ENCODE measurements around the gene TNPO1.

The TNPO1 gene

DNA sequence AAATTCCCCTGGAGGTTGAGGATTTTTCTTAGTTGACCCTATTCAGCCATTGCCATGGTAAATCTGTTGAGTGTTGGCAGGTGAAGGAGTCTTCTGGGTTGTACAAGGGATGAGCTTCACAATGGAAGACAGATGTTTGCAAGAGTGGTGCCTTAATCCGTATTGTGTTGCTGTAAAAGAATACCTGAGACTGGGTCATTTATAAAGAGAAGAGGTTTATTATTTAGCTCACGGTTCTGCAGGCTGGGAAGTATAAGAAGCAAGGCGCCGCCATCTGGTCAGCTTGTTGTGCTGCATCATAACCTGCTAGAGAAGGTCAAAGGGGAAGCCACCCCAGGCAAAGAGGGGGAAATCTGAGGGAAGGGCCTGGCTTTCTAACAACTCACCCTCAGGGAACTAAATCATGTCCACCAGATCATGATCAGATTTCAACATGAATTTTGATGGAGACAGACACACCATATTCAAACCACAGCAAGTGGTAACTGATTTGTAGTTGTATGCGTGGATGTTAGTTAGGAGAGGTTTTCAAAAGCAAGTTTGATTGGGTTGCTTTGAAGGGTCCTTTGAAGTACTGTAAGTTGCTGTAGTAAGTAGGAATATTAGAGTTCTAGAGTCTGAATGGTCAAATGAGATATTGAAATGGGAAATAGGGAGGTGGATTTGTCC is 2.5 kb downstream of the TNPO1 start:
- peak; percentile 51 for DNase-seq

DNA sequence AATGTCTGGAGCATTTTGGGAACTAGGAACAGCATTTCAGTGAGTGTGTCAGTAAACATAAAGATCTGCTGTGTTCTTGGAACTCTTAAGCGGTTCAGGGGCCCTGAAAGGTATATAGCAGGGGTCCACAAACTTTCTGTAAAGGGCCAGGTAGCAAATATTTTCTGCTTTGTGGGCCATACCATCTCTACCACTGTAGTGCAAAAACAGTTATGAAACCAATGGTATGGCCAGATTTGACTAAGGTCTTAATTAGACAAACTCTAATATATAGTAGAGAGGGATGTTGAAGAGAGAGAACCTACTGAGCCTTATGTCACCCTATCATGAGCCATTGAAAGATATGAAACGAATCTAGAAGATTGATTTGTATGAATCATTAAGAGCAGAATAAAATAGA is 5.3 kb downstream of the TNPO1 start:
- no peak for DNase-seq

DNA sequence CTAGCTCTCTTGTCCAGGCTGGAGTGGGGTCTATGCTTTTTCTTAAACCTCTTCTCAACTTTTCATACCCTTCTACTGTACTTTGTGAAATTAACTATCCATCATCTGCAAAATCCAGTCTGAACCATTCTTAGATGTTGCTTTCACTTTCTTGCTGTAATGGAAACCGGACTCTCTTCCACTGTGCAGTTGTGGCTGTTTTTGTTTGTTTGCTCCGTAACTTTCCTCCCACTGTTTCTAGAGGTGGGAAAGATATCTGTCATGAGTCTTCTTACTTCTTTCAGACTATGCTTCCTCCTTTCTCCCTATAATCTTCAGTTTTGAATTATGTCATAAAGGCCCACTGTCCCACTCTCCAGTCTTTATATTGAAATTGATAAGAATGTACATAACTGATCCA is 6.5 kb downstream of the TNPO1 start:
- no peak for DNase-seq

DNA sequence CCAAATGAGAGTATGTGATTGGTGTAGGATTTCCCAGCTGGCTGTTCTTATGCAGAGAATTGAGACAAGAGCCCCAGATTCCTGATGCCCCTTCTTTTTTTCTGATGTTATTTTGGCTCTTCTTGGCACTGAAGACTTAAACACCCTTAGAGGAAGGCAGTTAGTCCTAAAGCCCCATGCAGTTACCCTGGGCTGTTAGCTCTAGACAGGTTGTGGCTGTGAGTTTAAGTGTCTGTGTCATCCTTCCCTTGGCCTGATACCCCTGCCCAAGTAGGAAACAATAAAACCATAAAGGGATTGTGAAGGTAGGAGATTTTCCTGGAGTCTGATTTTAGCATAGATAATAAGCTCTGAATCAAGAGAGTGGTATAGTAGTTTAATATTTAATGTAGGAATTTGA is 13.2 kb downstream of the TNPO1 start:
- no peak for DNase-seq

DNA sequence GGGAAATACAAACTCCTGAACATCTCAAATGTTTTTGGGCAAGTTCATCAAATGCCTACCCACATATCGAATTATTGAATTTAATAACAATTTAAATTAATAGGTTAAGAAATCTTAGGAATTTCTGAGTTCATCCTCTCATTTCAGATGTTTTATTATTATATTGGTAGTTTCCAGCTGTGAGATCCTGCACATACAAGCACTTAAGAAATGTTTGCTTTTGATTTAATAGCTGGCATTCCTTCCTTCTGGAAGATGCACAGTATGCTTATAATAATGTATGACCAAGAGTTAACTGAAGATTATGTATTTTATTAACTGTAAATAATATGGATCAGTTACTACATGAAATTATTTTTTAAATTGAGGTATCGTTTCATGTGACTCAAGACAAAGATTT is 13.9 kb downstream of the TNPO1 start:
- no peak for DNase-seq

DNA sequence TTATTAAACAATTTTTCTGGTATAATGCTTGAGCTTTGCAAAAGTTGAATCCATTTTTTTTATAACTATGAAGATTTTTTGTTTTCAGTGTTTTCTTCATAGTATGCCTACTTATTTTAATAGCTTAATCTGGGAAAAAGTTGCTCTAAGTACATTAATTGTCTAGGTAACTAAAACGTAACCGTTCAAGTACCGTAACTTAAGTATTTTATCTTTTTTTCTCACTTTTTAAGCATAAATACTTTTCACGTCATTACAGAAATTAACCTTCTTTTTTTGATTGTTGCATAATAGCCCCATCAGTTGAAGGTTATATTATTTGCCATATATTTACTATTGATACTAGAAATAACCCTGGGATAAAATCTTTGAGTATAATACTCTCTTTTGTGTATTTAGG is 15.2 kb downstream of the TNPO1 start:
- DNase-seq: no peak

DNA sequence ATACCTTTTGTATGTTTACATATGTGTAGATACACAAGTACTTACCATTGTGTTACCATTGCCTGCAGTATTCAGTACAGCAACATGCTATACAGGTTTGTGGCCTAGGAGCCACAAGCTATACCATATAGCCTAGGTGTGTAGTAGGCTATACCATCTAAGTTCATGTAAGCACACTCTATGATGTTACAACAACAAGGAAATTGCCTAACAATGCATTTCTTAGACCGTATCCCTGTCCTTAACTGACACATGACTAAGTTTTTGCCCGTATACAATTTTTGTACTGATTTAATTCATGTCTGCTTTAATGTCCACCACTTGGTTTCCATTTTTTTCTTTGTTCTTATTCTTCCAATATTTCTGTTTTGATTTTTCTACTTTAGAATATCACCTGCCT is 18.5 kb downstream of the TNPO1 start:
- no peak for DNase-seq

DNA sequence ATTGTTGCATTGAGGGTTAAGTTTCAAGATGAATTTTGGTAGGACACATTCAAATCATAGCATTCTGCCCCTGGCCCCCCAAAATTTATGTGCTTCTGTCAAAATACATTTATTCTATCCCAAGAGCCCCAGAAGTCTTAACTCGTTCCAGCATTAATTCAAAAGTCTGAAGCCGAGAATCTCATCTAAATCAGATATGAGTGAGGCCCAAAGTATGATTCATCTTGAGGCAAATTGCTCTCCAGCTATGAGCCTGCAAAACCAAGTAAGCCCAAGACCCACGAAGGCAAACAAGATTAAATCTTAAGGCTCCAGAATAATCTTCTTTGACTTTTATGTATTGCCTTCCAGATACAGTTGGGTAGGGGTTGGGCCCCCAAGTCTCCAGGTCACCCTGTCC is 19.2 kb downstream of the TNPO1 start:
- no peak for DNase-seq

DNA sequence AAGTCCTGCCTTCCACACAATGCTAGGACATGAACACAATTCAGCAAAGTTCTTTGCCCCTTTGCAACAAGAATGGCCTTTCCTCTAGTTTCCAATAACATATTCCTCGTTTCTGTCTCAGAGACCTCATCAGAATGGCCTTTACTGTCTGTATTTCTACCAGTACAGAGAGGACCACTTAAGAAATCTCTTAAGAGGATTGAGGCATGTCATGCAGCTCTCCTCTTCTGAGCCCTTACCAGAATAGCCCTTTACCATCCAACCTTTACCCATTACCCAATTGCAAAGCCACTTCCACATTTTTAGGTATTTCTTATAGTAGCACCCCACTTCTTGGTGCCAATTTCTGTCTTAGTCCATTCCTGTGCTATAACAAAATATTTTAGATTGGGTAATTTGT is 20.3 kb downstream of the TNPO1 start:
- no peak for DNase-seq

DNA sequence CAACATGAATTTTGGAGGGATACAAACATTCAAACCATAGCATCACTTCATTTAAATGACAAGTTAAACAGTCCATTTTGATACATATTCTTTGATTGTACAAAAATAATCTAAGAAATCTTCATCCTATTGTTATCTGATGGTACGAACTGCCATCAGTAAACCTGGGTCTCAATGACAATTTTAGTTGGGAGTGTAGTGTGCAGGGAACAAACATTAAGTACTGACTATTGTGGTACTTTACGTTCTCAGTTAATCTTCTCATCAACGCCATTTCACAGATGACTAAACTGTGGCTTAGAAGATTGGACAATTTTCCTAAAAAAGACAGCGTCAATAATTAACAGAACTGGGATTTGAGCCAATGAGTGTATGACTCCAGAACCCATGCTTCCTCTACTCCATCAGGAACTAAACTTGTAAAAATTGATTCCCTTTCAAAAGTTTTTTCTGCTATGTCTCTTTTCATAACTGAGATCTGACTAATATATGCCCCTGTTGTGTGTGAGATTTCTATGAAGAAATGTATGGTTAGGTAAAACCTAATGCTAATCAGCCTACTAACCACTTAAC is 21.1 kb downstream of the TNPO1 start:
- no peak for DNase-seq

DNA sequence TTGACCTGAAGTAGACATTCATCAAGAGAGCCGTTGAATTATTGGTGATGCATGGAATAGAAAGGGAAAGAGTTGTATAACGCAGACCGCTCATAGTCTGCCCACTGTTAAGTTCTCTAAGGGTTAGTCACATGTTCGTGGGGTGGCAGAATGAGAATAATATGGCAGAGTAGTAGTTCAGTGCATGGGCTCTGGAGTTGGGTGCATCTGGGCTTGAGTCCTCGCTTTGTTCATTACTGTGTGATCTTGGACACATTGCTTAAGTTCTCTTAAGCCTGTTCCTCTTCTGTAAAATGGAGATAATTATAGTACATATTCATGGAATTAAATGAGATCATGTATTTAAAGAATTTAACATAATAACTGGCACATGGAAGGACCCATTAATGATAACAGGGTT is 23.6 kb downstream of the TNPO1 start:
- no peak for DNase-seq

DNA sequence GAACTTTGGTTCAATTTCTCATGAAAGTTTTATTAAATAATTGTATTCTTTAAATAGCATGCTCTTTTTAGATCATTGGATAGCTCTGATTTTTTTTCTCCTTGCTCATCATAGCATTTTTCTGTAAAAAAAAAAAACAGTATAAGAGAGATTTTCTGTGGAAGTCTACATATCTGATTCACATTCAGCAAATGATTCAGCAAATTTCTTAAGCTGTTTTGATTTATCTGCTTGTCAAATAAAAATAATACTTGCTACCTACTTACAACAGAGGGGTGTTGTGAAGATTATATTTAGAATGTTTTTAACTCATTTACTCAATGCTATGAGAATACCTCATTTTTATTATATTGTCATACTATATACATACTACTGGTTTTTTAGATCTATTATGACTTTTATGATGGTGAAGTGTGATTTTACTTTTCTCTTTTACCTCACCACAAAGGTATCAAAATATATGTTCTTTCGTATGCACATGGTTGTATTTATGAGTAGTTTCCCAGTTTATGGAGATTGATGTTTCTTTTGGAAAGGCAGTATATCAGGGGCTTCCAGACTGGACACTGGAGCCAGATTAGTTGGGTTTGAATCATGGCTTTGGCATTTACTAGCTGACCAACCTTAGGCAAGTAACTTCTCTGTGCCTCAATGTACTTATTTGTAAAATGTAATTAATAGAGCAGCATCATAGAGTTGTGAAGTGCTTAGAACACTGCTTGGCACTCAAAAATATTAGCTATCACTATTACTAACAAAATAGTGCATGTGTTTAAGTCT is 25.5 kb downstream of the TNPO1 start:
- no peak for DNase-seq

DNA sequence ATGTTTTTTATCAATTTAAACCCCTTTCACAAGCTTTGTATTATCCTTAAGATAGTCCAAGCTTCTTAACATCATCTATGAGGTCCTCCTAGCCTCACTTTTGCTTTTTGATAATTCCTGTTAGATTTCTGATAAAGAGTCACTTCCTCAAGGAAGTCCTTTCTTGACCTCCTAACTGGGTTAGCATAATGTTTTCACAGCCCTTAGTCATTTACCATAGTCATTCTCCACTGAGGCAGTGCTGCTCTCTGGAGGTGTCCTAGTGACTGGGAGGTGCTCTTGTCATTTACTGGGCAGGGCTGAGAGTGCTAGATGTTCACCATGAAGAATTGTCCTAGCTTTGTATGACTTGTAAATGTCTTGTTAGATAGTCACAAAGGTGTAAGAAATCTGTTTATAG is 26.4 kb downstream of the TNPO1 start:
- DNase-seq: no peak

DNA sequence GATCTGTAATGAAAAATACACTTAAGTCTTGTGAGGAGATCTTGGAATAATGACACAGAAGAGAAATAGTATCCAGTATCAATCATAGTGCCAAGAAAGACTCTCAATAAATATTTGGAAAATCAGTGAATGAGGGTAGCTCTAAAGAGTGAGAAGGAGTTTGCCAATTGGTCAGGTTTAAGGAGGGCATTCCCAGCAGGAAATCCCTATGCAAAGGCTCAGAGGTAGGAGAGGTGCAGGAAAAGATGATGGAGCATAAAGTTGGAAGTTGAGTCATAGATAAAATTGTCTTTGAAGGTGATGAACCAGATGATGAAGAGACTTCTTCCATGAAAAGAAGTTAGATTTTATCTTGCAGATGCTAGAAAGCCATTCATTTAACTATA is 27.8 kb downstream of the TNPO1 start:
- no peak for DNase-seq

DNA sequence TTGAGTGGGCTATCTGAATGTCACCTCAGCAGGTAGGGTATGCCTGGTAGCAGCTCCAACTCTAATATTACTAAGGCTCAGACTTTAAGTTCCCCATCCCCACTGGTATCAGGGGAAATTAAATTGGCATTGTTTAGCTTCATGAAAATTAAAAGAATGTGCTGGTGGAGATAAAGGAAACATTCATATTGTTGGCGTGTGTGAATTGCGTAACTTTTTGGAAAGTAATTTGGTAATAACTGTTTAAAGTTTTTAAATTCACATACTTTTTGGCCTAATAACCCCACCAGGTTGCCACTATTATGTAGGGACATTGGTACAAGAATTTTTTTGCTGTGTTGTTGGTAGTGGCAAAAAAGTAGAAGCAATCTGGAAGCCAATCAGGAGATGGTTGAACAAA is 29.4 kb downstream of the TNPO1 start:
- no peak for DNase-seq

DNA sequence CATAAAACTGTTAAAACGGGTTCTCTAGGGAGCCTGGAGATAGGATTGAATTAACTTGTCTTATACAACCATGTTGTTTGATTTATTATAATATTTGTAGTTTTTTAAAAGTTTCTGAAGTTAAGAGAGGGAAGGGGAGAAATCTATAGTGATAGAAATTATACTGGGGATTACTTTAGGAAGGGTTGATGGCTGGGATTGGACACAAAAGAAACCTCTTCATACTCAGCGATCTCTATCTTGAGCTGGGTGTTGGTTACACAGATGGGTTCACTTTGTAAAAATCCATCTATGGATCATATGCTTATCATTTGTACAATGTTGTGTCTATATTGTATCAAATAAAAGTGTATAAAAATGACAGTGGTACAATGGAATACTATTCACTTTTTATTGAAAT is 30.0 kb downstream of the TNPO1 start:
- no peak for DNase-seq

DNA sequence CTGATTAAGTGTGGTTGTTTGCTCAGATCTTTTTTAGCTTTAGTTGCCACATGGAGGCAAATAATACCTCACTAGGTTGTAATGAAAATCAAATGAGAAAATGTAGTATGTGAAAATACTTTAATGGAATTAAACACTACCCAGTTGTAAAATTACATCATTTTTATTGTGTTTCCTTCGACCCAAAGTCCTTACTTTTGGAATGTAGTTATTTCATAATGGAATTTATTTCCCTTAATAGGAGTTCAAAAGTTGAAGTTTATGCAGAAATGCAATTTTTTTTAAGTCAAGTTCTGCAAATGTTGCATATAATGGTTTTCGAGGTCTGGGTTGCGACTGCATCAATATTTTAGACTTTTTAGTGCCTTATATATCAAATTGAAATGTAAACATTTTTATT is 31.0 kb downstream of the TNPO1 start:
- DNase-seq: no peak

DNA sequence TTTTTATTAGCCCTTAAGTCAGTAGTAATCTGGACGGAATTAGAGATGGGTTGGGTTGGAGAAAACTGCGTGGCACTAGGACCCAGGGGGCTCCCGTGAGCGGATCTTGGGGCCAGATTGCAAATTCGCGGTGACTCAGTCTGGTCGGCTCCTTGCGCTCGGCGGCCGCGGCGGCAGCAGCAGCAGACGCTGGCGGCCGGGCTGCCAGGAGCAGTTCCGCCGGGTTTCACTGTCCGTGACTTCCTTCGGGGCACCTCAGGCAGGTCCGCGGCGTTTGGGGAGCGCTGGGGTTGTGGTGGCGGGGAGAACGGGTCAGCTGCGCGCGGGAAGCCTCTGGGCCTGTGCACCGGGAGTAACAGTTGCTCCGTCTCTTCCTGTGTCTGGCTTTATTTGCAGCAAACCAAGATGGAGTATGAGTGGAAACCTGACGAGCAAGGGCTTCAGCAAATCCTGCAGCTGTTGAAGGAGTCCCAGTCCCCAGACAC is 31.6 kb downstream of the TNPO1 start:
- peak; percentile 83 for DNase-seq

DNA sequence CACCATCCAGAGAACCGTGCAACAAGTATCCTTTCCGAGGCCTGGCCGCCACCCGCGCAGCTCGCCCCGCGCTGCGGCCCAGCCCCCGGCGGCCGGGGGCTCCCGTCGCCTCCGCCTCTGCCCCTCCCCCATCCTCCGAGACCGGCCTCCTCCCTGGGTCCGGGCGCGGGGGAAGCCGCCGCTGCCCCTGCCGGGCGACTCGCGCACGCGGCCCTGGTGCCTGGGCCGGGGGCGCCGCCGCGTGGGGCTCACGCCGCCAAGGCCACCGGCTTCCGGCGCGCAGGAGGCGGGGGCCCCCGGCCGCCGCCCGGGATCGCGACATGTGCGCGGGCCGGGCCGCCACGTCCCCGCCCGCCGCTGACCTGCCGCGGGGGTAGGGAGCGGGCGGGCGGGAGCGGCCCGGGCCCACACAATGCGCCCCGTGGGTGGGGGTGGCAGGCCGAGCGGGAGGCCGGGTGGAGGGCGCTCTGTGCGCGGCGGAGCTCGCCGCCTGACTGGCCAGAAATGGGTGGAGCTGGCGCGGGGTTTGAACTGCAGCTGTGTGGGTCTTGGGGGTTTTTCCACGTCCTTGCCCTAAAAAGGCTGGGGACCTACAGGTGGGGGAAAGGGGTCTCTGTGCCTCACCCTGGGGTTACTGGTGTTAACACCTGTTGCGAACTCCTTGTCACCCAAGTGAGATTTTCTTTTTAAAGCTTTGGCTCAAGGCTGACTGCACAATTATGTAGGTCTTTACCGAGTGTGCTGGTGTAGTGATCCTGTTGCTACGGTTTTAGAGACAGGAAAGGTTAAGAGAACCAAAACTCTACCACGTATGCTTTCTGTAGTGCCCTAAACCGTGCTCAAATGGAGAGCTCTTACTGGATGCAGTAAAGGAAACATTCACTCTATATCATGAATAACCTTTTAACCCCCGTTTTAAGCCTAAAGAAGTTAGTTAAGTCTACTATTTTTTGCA is 32.3 kb downstream of the TNPO1 start:
- peak; percentile 56 for DNase-seq

DNA sequence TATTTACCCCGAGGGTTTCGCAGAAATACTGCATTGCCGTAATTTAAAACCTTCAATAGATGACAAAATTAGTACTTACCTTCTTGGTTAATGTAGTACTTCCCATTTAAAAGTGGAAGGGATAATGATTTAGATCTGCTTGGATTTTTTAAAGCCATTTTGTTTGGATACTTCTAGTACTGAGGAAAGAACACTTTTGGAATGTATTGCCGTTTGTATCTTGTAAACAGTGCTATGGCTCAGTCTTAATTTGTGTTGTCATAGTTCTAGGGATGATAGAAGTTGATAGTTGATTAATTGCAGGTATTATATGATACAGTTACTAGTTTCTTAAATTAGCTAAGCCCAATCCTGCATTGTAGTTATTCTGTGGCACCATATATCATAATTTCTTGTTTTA is 33.1 kb downstream of the TNPO1 start:
- DNase-seq: no peak

DNA sequence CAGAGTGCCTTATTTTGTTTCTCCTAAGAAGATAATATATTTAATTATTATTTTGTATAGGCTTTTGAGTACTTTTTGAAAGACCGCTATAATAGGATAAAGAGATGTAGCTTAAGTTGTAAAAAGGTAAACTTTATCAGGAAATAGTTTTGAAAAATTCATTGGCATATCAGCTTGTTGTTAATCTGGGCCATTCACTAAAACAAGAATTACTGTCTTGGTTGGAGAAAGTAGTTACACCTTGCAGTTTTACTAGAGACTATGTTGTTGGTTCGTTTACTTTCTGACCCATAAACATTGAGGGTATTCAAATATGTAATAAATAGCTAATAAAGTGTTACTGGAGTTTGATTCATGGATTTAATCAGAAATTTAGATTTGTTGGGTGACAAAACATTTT is 33.7 kb downstream of the TNPO1 start:
- DNase-seq: no peak

DNA sequence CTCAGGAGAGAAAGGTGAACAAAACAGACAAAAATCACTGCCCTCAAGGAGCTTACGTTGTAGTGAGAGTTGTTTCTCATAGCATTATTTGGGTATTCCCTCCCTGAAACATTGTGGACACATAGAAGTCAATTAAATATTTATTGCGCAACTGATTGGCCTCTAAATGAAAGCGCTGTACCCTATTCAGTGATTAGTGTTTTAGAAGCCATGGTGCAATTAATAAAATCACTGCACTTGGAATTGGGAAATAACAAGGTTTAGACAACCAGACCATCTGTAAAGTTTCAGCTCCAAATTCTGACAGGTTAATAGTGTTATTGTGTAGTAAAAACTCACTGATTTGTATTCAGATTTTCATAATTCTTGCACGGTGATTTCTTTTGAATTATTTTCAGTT is 35.9 kb downstream of the TNPO1 start:
- no peak for DNase-seq

DNA sequence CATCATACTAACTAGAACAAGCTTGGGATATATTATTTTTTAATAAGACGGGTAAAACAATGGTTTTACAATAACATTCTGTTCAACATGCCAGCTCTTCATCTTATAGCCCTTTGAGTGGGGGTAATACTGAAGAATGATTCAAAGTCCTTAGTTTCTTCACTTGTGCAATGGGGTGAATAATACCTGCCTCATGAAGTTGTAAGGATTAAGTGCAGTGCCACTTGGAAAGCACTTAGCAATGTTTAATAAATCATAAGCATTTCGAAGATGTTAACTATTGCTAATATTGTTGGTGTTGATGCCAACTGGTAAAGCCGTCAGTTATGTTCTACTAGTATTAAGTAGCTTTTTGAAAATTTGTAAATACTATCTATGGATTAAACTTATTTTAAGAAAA is 38.0 kb downstream of the TNPO1 start:
- no peak for DNase-seq
